ENCODE data around the gene SLCO3A1.

GRCh38 chr15:92118936-92119325, 265.4 kb downstream of the SLCO3A1 start:
- TF ChIP-seq POLR2AphosphoS5 (IDR thresholded peaks at IDR 0.05) = no peak
- no peak for TF ChIP-seq CTCF (IDR thresholded peaks at IDR 0.05)

Measured in transverse colon (tissue), 4 donors.